HG02571 (cell line): ENCODE results near the gene RIN3.

Experiments
- ATAC-seq: cut with Tn5 transposase; IDR thresholded peaks from one replicate; pipeline ENCODE4 v1.9.1; 2021; ENCODE audit warnings: mild to moderate bottlenecking, moderate library complexity; ENCODE audit not compliant: unreplicated experiment

Gene RIN3, protein sequence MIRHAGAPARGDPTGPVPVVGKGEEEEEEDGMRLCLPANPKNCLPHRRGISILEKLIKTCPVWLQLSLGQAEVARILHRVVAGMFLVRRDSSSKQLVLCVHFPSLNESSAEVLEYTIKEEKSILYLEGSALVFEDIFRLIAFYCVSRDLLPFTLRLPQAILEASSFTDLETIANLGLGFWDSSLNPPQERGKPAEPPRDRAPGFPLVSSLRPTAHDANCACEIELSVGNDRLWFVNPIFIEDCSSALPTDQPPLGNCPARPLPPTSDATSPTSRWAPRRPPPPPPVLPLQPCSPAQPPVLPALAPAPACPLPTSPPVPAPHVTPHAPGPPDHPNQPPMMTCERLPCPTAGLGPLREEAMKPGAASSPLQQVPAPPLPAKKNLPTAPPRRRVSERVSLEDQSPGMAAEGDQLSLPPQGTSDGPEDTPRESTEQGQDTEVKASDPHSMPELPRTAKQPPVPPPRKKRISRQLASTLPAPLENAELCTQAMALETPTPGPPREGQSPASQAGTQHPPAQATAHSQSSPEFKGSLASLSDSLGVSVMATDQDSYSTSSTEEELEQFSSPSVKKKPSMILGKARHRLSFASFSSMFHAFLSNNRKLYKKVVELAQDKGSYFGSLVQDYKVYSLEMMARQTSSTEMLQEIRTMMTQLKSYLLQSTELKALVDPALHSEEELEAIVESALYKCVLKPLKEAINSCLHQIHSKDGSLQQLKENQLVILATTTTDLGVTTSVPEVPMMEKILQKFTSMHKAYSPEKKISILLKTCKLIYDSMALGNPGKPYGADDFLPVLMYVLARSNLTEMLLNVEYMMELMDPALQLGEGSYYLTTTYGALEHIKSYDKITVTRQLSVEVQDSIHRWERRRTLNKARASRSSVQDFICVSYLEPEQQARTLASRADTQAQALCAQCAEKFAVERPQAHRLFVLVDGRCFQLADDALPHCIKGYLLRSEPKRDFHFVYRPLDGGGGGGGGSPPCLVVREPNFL

DNA sequence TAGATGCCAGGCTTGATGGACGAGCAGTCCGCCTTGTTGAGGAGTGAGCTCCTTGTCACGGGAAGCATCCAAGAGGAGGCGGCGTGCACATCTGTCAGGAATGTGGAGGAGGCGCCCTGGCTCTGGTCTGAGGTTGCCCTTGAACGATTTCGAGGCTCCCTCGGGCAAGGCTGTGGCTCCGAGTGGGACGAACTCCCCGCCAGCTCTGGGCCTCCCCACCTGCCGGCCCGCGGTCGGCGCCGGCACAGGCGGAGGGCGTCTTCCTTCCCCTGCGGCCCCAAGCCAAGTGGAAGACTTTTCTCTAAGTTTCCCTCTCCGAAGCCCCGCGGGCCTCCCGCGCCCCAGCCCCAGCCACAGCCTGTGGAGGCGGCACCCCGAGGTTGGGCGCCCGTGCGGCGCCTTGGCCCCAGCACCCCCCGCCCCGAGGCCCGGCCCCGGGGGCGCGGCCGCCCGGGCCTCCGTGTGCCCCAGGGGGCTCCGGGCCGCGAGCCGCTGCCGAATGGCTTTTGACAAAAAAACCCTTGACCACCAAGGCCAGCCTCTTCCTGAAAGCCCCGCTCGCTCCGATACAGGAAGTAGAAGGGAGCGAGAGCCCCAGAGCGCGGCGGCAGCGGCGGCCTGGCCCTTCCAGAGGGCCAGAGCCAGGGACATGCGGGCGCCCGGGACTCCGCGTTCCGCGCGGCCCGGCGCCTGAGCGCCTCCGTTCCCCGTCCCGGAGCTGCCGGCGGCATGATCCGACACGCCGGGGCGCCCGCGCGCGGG, at the start of gene RIN3:
Gene RIN3, plus strand, starts transcription at position 578 of the 762 bp plus-strand sequence. Its CDS starts 152 bp downstream, at position 730.
- ATAC-seq = peak; percentile 52

DNA sequence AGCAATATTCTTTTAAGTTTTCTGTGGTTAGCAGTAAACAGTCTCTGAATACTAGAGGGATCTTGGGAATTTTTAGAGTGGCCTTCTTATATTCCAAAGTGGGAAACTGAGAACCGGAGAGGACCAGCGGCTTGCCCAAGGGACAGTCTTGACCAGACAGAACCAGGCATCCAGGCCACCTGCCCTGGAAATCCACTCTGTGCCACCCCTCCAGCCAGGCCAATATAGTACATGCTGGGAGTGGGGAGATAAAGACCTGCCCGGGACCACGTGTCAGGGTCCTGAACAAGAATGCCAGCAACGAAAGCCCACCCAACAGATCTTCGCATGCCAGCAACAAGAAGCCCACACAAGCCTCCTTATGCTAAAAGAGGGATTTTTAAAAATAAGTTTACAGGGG, 49.4 kb upstream of the RIN3 start:
- no peak for ATAC-seq

DNA sequence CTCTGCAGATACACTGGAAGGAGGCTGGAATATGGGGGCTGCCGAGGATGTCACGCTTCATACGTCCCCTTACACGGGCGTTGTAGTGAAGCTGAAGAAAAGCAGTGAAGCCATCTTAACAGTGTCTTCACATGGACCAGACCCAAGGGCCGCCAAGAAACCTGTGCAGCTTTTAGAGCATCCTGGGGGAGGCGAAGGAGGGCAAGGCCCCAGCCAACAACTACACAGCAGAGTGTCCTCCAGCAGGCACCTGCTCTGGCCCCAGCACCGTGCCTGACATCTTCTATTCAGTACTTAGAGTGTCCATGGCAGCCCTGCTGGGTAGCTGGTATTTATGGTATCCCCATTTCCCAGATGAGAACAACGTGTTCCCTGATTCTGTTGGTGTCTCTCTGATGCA, 48.9 kb upstream of the RIN3 start:
- no peak for ATAC-seq

DNA sequence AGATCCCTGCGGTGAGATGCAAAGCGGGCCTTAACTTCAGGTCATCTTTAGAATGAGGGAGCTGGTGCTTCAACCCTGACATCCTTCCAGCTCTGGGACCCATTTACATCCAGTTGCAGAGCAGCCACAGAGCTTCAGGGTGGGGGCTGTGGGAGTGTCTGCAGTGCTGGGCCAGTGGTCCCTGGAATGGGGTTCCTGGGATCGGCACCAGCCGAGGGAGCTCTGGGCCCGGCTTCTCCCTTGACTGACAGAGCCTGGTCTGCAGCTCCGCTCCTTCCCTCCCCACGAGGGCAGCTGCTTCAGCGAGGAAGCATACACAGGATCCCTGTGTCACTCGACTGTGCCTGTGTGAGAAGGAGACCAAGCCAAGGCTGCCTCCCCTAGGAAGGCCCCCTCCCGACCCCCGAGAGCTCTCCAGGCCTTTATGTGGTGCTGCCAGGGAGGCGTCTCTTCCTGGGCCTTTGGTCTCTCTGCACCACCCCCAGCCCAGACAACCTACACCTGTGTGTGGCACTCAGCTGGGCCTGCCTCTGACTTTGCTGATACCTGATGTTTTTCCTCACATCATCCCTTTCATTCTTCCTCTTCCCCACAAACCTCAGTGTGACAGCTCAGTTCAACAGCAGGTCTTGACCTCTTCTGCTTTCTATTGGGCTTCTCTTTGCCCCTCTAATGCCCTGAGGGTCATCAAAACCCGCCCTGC, 48.1 kb upstream of the RIN3 start:
- ATAC-seq = no peak

DNA sequence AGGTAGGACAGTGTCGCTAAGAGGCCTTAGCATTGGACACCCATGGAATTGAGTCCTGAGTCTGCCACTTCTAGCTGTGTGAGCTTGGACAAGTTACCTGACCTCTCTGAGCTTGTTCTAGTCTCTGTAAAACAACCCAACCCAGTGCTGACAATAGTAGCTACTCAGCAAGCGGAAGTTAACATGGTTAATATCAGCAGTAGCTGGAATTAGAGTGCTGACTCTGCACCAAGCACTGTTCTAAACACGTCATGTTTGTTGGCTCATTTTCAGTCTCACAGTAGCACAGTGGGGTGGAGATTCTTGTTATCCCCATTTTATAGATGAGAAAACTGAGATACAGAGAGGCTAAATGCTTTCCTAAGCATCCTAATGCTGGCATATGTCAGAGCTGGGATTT, 47.5 kb upstream of the RIN3 start:
- no peak for ATAC-seq

DNA sequence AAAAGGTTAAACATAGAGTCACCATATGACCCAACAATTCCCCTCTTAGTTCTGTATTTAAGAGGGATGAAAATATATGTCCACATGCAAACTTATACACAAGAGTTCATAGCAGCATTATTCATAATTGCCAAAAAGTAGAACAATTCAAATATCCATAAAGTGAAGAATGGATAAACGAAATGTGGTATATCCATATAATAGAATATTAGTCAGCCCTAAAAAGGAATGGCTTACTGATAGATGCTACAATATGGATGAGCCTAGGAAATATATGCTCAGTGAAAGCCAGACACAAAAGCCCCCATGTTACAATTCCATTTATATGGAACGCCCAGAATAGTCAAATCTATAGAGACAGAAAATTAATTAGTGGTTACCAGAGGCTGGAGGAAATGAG, 44.1 kb upstream of the RIN3 start:
- ATAC-seq = no peak

DNA sequence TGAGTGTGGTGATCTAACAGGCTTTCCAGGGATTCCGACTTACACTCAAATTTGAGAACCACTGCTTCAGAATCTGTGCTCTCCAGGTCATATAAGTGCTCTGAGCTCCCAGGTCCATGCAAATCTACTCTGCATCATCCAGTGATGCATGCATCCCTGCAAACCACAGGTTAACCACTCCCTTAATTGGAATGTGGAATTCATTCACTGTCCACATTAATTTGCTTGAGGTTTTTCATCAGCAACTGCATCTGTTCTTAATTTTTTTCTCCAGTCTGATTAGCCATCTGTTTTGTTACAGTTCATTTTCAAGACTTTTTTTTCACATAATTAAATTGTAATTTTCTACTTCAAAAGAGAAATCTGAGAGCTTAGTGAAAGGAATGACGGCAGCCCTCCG, 43.4 kb upstream of the RIN3 start:
- no peak for ATAC-seq

DNA sequence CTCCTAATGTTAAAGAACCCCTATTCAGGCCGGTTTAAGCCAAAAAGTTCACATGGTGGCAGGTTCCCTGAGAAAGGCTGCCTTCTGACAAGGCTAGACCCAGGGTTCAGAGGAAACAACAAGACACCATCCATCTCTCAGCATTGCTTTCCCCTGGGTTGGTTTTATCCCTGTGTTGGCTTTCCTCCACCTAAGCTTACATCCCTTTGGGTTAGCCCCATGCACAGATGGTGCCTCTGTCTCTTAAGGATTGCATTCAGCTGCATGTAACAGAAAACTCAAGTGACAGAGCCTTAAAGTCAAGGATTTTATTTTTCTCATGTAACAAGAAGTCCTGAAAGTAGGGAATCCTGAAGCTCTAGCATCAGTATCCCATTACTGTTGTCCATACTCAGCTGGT, 42.8 kb upstream of the RIN3 start:
- no peak for ATAC-seq

DNA sequence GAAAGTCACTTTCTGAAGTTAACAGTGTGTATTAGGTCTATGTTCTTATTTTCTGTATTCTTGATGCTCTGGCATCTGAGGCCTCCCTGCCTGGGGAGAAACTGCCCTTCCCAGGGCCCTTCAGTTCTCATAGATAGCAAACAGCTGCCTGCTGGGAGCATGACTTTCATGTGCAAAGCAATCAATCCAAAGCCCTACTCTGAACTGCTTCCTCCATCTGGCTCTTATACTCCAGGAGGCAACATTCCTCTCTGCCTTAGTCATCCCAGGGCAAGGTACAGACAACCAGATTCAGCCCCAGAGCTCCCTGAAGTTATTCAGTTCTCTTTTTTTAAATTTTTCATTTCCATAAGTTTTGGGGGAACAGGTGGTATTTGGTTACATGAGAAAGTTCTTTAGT, 41.7 kb upstream of the RIN3 start:
- ATAC-seq = no peak

DNA sequence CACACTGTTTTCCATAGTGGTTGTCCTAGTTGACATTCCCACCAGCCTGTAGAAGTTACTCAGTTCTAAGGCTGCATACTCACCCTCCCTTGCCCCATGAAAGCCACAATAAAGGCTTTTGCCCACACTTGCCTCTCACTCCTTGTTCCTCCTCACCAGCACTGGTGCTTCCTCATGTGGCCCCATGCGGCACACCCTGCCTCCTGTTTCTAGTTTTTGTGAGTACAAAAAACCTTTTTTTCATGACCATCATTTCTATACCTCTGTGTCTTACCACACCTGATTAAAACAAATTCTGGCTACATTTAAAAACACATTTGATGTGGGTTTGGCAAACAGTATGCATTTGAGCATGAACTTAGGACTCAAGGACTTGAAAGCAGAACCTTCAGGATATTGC, 40.7 kb upstream of the RIN3 start:
- no peak for ATAC-seq

DNA sequence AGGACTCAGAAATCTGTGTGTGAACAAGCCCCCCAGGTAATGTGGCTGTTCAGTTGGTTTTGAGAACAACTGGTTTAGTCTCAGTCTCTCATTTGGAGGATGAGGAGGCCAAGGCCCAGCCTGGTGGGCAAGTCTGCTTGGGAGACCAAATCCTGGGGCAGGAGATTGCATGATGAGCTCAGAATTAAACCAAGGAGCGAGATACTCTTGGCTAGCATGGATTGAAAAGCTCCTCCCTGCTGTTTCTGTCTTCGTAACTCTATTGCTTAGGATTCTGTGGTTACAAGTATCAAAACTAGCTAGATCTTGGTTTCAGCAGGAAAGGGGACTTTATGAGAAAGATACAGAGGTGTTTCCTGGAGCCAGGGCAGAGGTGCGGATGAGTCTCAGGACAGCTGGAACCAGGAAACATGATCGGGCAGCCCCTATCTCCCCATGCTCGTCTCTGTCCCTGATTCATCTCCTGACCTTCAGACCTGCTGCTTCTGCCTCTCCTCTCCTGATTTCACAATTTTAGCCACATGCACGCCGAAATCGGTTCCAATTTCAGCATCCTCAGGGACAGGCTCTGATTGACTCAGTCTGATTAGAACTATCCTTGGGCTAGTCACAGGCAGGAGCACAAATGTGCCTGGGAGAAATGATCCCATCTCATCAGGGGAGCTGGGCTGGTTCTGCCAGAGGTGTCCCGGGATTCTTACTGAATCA, 40.2 kb upstream of the RIN3 start:
- ATAC-seq = no peak

DNA sequence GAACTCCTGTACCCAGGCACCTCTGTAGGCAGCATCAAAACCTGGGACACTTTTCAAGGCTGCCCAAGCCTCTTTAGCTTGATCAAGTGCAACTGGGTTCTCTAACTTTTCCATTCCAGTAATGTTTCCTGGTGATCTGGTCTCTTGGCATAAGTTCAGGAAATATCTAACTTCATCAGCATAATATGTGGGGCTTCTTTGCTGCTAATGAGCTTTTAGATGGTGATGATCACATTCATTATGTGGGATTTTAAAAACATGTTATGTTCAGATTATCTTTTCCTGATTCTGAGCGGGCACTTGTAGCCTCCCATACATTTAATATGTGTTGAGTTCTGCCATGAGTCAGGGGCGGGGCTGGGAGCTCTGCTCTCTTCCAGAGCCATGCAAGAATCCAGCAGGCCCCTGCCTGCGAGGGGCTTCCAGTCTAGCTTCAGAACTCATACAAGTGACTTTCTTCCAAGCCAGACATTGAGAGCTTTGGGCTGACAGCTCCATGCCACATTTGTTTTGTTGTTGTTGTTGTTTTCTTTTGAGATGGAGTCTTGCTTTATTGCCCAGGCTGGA, 39.5 kb upstream of the RIN3 start:
- ATAC-seq = no peak

DNA sequence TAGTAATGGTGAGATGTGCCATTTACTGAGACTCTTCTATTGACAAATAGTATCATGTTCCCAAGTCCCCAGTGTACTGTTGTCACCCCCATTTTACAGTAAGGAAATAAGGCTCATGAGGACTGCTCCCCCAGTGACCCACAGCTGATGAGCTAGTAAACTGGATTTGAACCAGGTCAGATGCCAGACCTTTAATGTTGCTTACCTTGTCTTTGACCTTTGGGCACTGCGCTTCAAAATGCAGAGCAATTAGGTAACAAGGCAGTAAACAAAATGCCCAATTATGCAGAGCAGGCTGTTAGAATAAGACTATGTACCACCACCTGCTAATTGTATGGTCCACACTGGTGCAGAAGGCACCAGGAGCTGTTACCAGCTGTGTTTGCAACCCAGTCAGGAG, 38.5 kb upstream of the RIN3 start:
- ATAC-seq = no peak

DNA sequence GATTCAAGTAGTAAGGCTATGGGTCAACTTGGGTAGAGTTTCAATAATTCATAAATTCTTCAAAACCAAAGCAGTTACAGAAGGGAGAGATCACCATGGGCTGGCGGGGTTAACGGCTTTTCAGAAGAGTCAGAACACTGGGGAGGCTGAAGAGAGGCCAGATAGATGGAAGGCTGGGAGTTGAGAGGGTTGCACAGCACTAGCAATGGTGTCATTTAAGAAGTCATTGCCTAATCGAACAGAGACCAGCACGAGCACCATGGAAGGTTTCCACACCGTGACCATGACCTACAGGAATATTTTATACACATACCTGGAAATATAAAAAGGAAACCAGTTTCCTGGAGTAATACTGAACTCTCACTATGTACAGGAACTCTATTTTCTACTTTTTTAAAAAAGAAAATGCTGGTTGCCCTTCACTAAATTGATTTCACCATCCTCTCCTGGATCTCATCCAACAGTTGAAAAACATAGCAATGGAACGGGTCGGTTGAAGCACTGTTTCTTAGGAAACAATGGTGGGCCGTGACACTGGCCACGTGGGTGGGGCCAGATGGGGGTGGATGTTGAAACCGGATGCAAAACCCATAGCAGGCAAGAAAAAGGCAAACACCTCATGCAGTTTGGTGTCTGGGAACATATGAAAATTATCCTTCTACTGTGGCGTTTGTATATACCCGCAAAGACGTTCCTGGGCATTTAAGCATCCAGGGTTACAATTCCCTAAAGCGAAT, 38.0 kb upstream of the RIN3 start:
- ATAC-seq = no peak

DNA sequence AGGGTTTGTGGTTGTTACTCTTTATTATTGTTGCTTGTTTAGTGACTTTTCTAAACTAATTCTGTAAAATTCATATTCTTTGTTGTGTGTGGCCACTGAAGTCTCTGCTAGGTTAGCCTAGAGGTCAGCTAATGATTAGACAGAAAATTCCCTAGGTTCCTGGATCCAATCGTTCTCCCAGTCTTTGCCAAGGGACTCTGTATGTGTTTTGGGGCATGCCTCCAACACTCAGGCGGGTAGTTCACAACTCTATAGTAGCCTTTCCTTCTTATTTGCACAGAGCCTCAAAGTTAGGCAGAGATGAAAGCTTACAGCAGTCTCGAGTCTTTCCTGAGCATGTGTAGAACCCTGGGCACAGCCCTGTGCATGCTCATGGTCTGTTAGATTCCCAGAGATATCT, 32.7 kb upstream of the RIN3 start:
- no peak for ATAC-seq

DNA sequence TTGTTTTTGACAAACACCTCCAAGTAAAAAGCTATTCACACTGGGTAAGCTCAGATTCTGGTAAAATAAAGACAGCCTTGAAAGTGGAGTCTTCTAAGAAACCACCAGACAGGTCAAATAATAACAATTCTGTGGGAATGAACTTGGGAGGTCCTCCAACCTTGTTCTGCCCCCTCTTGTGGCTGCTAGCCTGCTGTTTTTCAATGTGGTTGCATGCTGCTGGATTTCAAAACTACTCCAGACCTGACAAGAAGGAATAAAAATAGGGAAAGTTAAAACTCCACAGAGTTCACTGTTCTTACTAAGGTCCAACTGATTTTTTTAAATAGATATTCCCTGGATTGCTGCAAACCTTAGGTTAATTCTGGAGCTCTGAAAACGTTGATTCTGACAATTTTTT, 32.2 kb upstream of the RIN3 start:
- ATAC-seq = no peak

DNA sequence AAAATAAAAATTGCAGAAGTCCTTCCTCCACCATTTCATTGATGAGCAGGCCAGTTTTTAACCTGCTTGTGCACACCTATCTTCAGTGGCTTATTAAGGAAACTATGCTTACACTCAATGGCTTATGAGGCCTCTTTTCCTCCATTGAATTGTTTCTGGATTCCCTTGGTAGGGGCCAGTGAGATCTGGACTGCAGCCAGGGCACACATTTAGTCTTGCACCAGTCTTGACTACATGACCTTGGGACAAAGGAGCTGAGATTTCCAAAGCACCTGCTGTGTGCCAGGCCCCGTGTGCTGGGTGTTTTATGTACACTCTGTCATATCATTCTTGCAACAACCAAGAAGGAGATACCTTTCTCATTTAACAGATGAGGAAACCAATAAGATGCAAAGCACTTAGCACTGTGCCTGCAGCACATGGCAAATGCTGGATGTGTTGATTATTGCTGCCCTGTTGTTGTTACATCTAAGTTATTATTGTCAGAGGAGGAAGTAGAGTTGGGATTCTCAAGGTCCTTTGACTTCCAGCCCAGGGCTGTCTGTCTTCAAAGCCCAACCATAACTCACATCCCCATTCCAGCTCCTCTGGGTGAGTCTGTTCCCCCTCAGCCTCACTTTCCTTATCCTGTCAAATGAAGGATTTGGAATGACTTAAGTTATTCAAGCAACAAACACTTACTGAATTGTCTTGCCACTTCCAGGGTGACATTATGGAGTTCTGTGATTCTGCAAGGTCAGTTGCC, 31.6 kb upstream of the RIN3 start:
- no peak for ATAC-seq

DNA sequence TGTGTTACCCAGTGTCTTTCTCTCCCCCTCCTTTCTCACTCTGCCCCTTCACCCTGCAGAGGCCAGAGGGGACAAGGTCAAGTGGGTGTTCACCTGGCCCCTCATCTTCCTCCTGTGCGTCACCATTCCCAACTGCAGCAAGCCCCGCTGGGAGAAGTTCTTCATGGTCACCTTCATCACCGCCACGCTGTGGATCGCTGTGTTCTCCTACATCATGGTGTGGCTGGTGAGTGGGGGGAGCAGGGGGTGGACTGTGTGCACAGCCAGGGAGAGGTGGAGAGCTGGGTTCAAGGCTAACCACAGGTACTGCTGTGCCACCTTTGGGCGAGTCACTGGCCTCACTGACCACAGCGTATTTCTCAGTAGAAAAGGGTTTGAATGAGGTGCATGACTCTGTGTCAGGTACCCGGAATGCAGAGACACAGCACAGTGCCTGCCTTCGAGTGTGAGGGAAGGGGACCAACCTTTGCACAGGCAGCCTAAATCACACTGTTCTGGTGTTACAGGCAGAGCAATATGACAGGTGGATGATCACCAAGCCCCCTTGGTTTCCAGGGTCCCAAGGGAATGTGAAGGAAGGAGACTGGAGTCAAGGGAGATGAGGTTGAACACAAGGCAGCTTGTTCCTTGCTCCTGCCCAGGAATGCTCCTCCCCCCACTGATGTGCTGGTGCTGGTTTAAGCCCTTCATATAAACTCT, 30.8 kb upstream of the RIN3 start:
- no peak for ATAC-seq
